HepG2 (cell line): ENCODE measurements around the gene FAM20A. TPM values are rescaled to one million over a fixed set of nuclear protein-coding genes. Genes with fewer than 3 reads are reported as not detected.
A peak's percentile ranks its signal among the peaks of the same experiment; 100 is the strongest.

Experiments used
- AKAP8 ChIP-seq: sonication (generic); formaldehyde crosslinking; IDR thresholded peaks from 2 replicates; pipeline ENCODE4 v1.5.1; 2020; ENCODE audit warnings: mild to moderate bottlenecking, missing genetic modification reagents
- HNF4A ChIP-seq: sonication (generic); formaldehyde crosslinking; IDR thresholded peaks from 2 replicates; pipeline ENCODE4 v1.4.0; 2020; ENCODE audit warnings: missing genetic modification reagents
- PHB2 ChIP-seq: fragments of 450-650 bp; IDR thresholded peaks from 2 replicates; pipeline ENCODE4 v1.6.1; 2018; ENCODE audit not compliant: partially characterized antibody
- POGZ ChIP-seq: sonication (generic); formaldehyde crosslinking; IDR thresholded peaks from 2 replicates; pipeline ENCODE4 v1.4.0; 2020; ENCODE audit warnings: mild to moderate bottlenecking, missing genetic modification reagents
- SMAD9 ChIP-seq: sonication (generic); formaldehyde crosslinking; IDR thresholded peaks from 2 replicates; pipeline ENCODE4 v1.5.1; 2020; ENCODE audit warnings: mild to moderate bottlenecking, missing genetic modification reagents
- SMC3 ChIP-seq: IDR thresholded peaks from 2 replicates; pipeline ENCODE4 v1.6.1; 2011; ENCODE audit warnings: low read length, improper control_type of control experiment
- SP1 ChIP-seq, 2 experiments: fragments of 450-650 bp in 1 of 2; sonication (generic) in 1 of 2; formaldehyde crosslinking in 1 of 2; IDR thresholded peaks; 2 replicates each; pipeline versions ENCODE4 v1.4.0 to v1.6.1; 2016 to 2020; ENCODE audit warnings: missing genetic modification reagents in 1 of 2
- SRF ChIP-seq: IDR thresholded peaks from 2 replicates; pipeline ENCODE4 v1.6.1; 2011; ENCODE audit warnings: mild to moderate bottlenecking, low read depth, low read length, moderate library complexity
- TARDBP ChIP-seq: sonication (generic); formaldehyde crosslinking; IDR thresholded peaks from 2 replicates; pipeline ENCODE4 v1.8.0; 2022; ENCODE audit warnings: mild to moderate bottlenecking, missing genetic modification reagents
- ZBTB20 ChIP-seq: sonication (generic); formaldehyde crosslinking; IDR thresholded peaks from 2 replicates; pipeline ENCODE4 v1.8.1; 2023; ENCODE audit warnings: missing genetic modification reagents, low read depth, mild to moderate bottlenecking, borderline replicate concordance
- ZNF644 ChIP-seq: IDR thresholded peaks from 2 replicates; pipeline ENCODE4 v1.6.1; 2016; ENCODE audit warnings: low read depth
- polyA plus RNA-seq, 8 experiments: library from polyadenylated mRNA; depleted of rRNA in 3 of 8; stranded (reverse) in 7 of 8; unstranded in 1 of 8; fragments of >200 nt; fragmentation: Illumina TruSeq in 4 of 8; extraction: Trizol in 4 of 8; gene quantifications; 2 replicates each; pipeline versions ENCODE4 v1.2.1 to v1.2.3, GENCODE V29; 2011 to 2016; ENCODE audit warnings: low read depth in 4 of 8, missing spikeins in 1 of 8, mixed read lengths in 1 of 8; ENCODE audit not compliant: insufficient read depth in 1 of 8
- total RNA-seq, 5 experiments: library from RNA; depleted of rRNA; stranded (reverse); fragments of >200 nt; fragmentation: Illumina TruSeq; extraction: Trizol; gene quantifications; 2 replicates each; pipeline ENCODE4 v1.2.3, GENCODE V29; 2016; ENCODE audit warnings: low read depth in 1 of 5
- TF ChIP-seq, protein P1 (sequence below), 2 experiments: sonication (generic) in 1 of 2; formaldehyde crosslinking in 1 of 2; IDR thresholded peaks; 2 replicates each; pipeline versions ENCODE4 v1.6.1 to v1.9.0; 2014 to 2022; ENCODE audit warnings: antibody characterized with exemption in 1 of 2, borderline replicate concordance in 1 of 2, inconsistent platforms in 1 of 2, low read depth in 1 of 2, missing genetic modification reagents in 1 of 2
- TF ChIP-seq, protein P2 (sequence below): sonication (generic); formaldehyde crosslinking; IDR thresholded peaks from 2 replicates; pipeline ENCODE4 v1.5.1; 2020; ENCODE audit warnings: missing genetic modification reagents, mild to moderate bottlenecking, borderline replicate concordance
- TF ChIP-seq, protein P3 (sequence below): IDR thresholded peaks from 2 replicates; pipeline ENCODE4 v1.4.0; 2020; ENCODE audit warnings: mild to moderate bottlenecking, missing genetic modification reagents

FAM20A gene
- total and polyA plus RNA-seq, 2 of the 13 experiments (the other 11 are each of a cell fraction or from before 2014, with no cell fraction given) = 9.3 to 20.7 TPM

DNA sequence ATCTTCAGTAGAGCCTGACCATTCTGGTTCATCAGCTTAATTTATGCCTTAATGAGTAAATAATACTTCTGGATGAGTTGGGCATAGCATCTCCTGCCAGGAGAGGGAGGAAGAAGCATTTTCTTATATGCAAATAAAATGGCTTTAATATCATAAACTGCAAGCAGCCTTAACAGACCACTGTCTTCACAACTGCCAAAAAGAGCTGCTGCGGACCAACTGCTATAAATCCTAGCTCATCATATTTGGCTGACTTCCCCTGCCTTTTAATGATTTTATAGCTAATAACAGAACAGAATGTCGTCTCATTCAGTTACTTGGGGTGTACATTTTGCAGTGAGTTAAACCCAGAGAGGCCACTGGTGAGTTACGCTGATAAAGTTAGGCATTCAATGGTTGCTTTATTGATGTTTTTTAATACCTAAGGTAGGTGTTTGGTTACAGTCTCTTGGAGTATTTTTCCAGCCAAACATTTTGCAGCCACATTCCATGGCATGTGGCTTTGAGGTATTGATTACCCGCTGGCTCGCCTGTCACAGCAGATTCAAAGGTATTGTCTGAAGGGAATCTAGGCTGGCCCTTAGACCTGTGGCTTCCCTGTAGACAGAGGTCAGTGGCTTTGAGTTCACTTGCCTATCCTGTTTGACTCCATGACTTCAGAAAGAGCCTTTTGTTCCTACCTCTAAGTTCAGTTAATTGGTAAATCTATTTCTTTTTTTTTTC, 16.4 kb downstream of the FAM20A start (continued):
- no peak for TF ChIP-seq SRF
- TF ChIP-seq AKAP8 (CRISPR knock-in tag) = 0 out of 2 replicates have a peak, but pooled peaks have one; percentile 26
- no peak for TF ChIP-seq SP1 (IDR thresholded peaks at IDR 0.05)
- no peak for TF ChIP-seq SP1 (CRISPR knock-in tag; IDR thresholded peaks at IDR 0.05)
- 0 out of 2 replicates have a peak, but pooled peaks have one; percentile 17 for TF ChIP-seq SMAD9
- no peak for TF ChIP-seq PHB2
- peak; percentile 70; the same call in 1 of the 2 replicates for TF ChIP-seq TARDBP (CRISPR knock-in tag)
- TF ChIP-seq ZBTB20 = 0 out of 2 replicates have a peak, but pooled peaks have one; percentile 44
- TF ChIP-seq ZNF644 = peak; percentile 89
- TF ChIP-seq, protein P1, sequence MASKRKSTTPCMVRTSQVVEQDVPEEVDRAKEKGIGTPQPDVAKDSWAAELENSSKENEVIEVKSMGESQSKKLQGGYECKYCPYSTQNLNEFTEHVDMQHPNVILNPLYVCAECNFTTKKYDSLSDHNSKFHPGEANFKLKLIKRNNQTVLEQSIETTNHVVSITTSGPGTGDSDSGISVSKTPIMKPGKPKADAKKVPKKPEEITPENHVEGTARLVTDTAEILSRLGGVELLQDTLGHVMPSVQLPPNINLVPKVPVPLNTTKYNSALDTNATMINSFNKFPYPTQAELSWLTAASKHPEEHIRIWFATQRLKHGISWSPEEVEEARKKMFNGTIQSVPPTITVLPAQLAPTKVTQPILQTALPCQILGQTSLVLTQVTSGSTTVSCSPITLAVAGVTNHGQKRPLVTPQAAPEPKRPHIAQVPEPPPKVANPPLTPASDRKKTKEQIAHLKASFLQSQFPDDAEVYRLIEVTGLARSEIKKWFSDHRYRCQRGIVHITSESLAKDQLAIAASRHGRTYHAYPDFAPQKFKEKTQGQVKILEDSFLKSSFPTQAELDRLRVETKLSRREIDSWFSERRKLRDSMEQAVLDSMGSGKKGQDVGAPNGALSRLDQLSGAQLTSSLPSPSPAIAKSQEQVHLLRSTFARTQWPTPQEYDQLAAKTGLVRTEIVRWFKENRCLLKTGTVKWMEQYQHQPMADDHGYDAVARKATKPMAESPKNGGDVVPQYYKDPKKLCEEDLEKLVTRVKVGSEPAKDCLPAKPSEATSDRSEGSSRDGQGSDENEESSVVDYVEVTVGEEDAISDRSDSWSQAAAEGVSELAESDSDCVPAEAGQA (IDR thresholded peaks at IDR 0.05; ENCODE audit: low read depth) = no peak
- TF ChIP-seq, protein P1 (CRISPR knock-in tag; IDR thresholded peaks at IDR 0.05; ENCODE audit: borderline replicate concordance) = no peak
- TF ChIP-seq, protein P2, sequence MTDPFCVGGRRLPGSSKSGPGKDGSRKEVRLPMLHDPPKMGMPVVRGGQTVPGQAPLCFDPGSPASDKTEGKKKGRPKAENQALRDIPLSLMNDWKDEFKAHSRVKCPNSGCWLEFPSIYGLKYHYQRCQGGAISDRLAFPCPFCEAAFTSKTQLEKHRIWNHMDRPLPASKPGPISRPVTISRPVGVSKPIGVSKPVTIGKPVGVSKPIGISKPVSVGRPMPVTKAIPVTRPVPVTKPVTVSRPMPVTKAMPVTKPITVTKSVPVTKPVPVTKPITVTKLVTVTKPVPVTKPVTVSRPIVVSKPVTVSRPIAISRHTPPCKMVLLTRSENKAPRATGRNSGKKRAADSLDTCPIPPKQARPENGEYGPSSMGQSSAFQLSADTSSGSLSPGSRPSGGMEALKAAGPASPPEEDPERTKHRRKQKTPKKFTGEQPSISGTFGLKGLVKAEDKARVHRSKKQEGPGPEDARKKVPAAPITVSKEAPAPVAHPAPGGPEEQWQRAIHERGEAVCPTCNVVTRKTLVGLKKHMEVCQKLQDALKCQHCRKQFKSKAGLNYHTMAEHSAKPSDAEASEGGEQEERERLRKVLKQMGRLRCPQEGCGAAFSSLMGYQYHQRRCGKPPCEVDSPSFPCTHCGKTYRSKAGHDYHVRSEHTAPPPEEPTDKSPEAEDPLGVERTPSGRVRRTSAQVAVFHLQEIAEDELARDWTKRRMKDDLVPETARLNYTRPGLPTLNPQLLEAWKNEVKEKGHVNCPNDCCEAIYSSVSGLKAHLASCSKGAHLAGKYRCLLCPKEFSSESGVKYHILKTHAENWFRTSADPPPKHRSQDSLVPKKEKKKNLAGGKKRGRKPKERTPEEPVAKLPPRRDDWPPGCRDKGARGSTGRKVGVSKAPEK (CRISPR knock-in tag) = 0 out of 2 replicates have a peak, but pooled peaks have one; percentile 64
- peak; percentile 56 for TF ChIP-seq POGZ (CRISPR knock-in tag)
- TF ChIP-seq HNF4A (CRISPR knock-in tag) = peak; percentile 78
- TF ChIP-seq SMC3 = no peak
- TF ChIP-seq, protein P3, sequence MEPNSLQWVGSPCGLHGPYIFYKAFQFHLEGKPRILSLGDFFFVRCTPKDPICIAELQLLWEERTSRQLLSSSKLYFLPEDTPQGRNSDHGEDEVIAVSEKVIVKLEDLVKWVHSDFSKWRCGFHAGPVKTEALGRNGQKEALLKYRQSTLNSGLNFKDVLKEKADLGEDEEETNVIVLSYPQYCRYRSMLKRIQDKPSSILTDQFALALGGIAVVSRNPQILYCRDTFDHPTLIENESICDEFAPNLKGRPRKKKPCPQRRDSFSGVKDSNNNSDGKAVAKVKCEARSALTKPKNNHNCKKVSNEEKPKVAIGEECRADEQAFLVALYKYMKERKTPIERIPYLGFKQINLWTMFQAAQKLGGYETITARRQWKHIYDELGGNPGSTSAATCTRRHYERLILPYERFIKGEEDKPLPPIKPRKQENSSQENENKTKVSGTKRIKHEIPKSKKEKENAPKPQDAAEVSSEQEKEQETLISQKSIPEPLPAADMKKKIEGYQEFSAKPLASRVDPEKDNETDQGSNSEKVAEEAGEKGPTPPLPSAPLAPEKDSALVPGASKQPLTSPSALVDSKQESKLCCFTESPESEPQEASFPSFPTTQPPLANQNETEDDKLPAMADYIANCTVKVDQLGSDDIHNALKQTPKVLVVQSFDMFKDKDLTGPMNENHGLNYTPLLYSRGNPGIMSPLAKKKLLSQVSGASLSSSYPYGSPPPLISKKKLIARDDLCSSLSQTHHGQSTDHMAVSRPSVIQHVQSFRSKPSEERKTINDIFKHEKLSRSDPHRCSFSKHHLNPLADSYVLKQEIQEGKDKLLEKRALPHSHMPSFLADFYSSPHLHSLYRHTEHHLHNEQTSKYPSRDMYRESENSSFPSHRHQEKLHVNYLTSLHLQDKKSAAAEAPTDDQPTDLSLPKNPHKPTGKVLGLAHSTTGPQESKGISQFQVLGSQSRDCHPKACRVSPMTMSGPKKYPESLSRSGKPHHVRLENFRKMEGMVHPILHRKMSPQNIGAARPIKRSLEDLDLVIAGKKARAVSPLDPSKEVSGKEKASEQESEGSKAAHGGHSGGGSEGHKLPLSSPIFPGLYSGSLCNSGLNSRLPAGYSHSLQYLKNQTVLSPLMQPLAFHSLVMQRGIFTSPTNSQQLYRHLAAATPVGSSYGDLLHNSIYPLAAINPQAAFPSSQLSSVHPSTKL (CRISPR knock-in tag) = peak; percentile 88
